HepG2 (cell line): Measurements from ENCODE around the gene AMER1. TPM values are rescaled to one million over a fixed set of nuclear protein-coding genes. Genes with fewer than 3 reads are reported as not detected.

Source experiments
- NFE2L2 ChIP-seq: fragments of 150-350 bp; IDR thresholded peaks from 2 replicates; pipeline ENCODE4 v1.6.1; 2014; ENCODE audit warnings: low read length
- POLR2A ChIP-seq, 2 experiments: IDR thresholded peaks; 2 replicates each; pipeline ENCODE4 v1.6.1; 2011; ENCODE audit warnings: low read depth in 2 of 2, low read length in 2 of 2, mild to moderate bottlenecking in 1 of 2, moderate library complexity in 1 of 2; ENCODE audit not compliant: insufficient read depth in 1 of 2
- POLR2AphosphoS5 ChIP-seq: IDR thresholded peaks from 2 replicates; pipeline ENCODE4 v1.6.1; 2012; ENCODE audit warnings: low read depth, low read length
- SP2 ChIP-seq: sonication (generic); formaldehyde crosslinking; IDR thresholded peaks from 2 replicates; pipeline ENCODE4 v1.5.1; 2020; ENCODE audit warnings: mild to moderate bottlenecking, missing genetic modification reagents
- SP4 ChIP-seq: sonication (generic); formaldehyde crosslinking; IDR thresholded peaks from 2 replicates; pipeline ENCODE4 v1.8.1; 2023; ENCODE audit warnings: mild to moderate bottlenecking, missing genetic modification reagents
- SP5 ChIP-seq: IDR thresholded peaks from 2 replicates; pipeline ENCODE4 v1.6.1; 2016; ENCODE audit warnings: low read depth, borderline replicate concordance
- YY1 ChIP-seq: IDR thresholded peaks from 2 replicates; pipeline ENCODE4 v1.6.1; 2011; ENCODE audit warnings: low read length, low read depth, moderate library complexity, mild to moderate bottlenecking; ENCODE audit not compliant: insufficient read depth, insufficient replicate concordance
- ZNF260 ChIP-seq: sonication (generic); formaldehyde crosslinking; IDR thresholded peaks from 2 replicates; pipeline ENCODE4 v1.4.0; 2020; ENCODE audit warnings: missing genetic modification reagents, low read depth, mild to moderate bottlenecking, borderline replicate concordance
- ZNF3 ChIP-seq: IDR thresholded peaks from 2 replicates; pipeline ENCODE4 v1.7.0; 2017; ENCODE audit warnings: inconsistent platforms
- ZNF501 ChIP-seq: sonication (generic); formaldehyde crosslinking; IDR thresholded peaks from 2 replicates; pipeline ENCODE4 v1.5.1; 2020; ENCODE audit warnings: mild to moderate bottlenecking, moderate library complexity, missing genetic modification reagents
- ZNF562 ChIP-seq: sonication (generic); formaldehyde crosslinking; IDR thresholded peaks from 2 replicates; pipeline ENCODE4 v1.8.0; 2022; ENCODE audit warnings: missing genetic modification reagents, borderline replicate concordance
- ZNF777 ChIP-seq: sonication (generic); formaldehyde crosslinking; IDR thresholded peaks from 2 replicates; pipeline ENCODE4 v1.4.0; 2020; ENCODE audit warnings: missing genetic modification reagents
- polyA plus RNA-seq, 8 experiments: library from polyadenylated mRNA; depleted of rRNA in 3 of 8; stranded (reverse) in 7 of 8; unstranded in 1 of 8; fragments of >200 nt; fragmentation: Illumina TruSeq in 4 of 8; extraction: Trizol in 4 of 8; gene quantifications; 2 replicates each; pipeline versions ENCODE4 v1.2.1 to v1.2.3, GENCODE V29; 2011 to 2016; ENCODE audit warnings: low read depth in 4 of 8, missing spikeins in 1 of 8, mixed read lengths in 1 of 8; ENCODE audit not compliant: insufficient read depth in 1 of 8
- total RNA-seq, 5 experiments: library from RNA; depleted of rRNA; stranded (reverse); fragments of >200 nt; fragmentation: Illumina TruSeq; extraction: Trizol; gene quantifications; 2 replicates each; pipeline ENCODE4 v1.2.3, GENCODE V29; 2016; ENCODE audit warnings: low read depth in 1 of 5
- TF ChIP-seq, protein P1 (sequence below): sonication (generic); formaldehyde crosslinking; IDR thresholded peaks from 2 replicates; pipeline ENCODE4 v1.5.1; 2020; ENCODE audit warnings: mild to moderate bottlenecking, moderate library complexity, missing genetic modification reagents
- TF ChIP-seq, protein P2 (sequence below): IDR thresholded peaks from 2 replicates; pipeline ENCODE4 v1.6.1; 2016; ENCODE audit warnings: control low read depth
- TF ChIP-seq, protein P3 (sequence below): sonication (generic); formaldehyde crosslinking; IDR thresholded peaks from 2 replicates; pipeline ENCODE4 v1.4.0; 2020; ENCODE audit warnings: mild to moderate bottlenecking, missing genetic modification reagents
- TF ChIP-seq, protein P4 (sequence below): sonication (generic); formaldehyde crosslinking; IDR thresholded peaks from 2 replicates; pipeline ENCODE4 v1.5.0; 2020; ENCODE audit warnings: mild to moderate bottlenecking, missing genetic modification reagents, moderate library complexity
- TF ChIP-seq, protein P5 (sequence below): IDR thresholded peaks from 2 replicates; pipeline ENCODE4 v1.6.1; 2016; ENCODE audit warnings: mild to moderate bottlenecking, missing biosample characterization, missing genetic modification reagents
- TF ChIP-seq, protein P6 (sequence below): sonication (generic); formaldehyde crosslinking; IDR thresholded peaks from 2 replicates; pipeline ENCODE4 v1.4.0; 2020; ENCODE audit warnings: missing genetic modification reagents, low read depth, mild to moderate bottlenecking, borderline replicate concordance
- TF ChIP-seq, protein P7 (sequence below): sonication (generic); formaldehyde crosslinking; IDR thresholded peaks from 2 replicates; pipeline ENCODE4 v1.5.0; 2020; ENCODE audit warnings: mild to moderate bottlenecking, missing genetic modification reagents, borderline replicate concordance

AMER1 gene
- total and polyA plus RNA-seq, 2 of the 13 experiments (the other 11 are each of a cell fraction or from before 2014, with no cell fraction given), result 2.8 to 10.8 TPM

DNA sequence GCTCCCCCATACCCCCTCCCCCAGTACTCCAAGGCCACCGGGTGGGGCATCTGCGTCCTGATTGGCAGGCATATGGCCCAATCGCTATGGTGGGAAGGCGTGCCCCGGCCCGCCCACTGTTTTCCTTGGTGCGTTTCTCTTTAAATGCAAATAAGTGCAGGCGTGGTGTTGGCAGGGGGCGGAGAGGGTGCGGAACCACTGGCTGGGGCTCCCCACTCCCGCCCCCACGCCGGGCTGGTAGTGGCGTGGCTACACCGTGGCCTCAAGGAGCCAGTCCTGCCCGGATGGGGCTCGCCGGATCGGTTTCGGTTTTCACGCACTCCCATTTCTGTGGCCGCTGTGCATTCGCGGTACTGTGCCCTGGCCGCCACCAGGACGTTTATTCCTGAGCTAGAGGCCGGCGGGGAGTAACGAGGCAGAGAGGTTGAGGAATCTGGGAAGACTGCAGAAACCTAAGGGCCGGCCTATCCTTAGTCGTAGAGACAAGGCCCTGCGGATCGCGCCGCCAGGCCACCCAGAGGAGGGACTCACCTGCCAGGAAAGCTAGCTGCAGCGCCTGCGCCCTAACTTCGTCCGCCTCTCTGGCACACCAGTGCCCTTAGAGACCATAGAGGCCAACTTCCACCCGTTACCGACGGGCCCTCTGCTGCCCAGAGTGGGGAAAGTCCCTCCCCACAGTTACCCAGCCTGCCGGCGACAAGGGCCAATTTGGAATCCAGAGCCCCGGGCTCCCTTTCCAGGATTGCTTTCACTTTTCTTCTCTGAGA lies 410 bp upstream of the AMER1 start (continued):
- TF ChIP-seq, protein P1, sequence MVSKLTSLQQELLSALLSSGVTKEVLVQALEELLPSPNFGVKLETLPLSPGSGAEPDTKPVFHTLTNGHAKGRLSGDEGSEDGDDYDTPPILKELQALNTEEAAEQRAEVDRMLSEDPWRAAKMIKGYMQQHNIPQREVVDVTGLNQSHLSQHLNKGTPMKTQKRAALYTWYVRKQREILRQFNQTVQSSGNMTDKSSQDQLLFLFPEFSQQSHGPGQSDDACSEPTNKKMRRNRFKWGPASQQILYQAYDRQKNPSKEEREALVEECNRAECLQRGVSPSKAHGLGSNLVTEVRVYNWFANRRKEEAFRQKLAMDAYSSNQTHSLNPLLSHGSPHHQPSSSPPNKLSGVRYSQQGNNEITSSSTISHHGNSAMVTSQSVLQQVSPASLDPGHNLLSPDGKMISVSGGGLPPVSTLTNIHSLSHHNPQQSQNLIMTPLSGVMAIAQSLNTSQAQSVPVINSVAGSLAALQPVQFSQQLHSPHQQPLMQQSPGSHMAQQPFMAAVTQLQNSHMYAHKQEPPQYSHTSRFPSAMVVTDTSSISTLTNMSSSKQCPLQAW (CRISPR knock-in tag), result peak; percentile 62; the same call in 1 of the 2 replicates
- TF ChIP-seq ZNF3 (CRISPR knock-in tag), result no peak
- no peak for TF ChIP-seq YY1
- TF ChIP-seq, protein P2, sequence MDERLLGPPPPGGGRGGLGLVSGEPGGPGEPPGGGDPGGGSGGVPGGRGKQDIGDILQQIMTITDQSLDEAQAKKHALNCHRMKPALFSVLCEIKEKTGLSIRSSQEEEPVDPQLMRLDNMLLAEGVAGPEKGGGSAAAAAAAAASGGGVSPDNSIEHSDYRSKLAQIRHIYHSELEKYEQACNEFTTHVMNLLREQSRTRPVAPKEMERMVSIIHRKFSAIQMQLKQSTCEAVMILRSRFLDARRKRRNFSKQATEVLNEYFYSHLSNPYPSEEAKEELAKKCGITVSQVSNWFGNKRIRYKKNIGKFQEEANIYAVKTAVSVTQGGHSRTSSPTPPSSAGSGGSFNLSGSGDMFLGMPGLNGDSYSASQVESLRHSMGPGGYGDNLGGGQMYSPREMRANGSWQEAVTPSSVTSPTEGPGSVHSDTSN (CRISPR knock-in tag), result peak; percentile 95
- TF ChIP-seq POLR2A (IDR thresholded peaks at IDR 0.05; ENCODE audit: insufficient read depth in 1 of 2, low read depth in 2 of 2, low read length in 2 of 2), result peak; percentile 45 to 74; a peak in 3 of 4 replicates
- TF ChIP-seq, protein P3, sequence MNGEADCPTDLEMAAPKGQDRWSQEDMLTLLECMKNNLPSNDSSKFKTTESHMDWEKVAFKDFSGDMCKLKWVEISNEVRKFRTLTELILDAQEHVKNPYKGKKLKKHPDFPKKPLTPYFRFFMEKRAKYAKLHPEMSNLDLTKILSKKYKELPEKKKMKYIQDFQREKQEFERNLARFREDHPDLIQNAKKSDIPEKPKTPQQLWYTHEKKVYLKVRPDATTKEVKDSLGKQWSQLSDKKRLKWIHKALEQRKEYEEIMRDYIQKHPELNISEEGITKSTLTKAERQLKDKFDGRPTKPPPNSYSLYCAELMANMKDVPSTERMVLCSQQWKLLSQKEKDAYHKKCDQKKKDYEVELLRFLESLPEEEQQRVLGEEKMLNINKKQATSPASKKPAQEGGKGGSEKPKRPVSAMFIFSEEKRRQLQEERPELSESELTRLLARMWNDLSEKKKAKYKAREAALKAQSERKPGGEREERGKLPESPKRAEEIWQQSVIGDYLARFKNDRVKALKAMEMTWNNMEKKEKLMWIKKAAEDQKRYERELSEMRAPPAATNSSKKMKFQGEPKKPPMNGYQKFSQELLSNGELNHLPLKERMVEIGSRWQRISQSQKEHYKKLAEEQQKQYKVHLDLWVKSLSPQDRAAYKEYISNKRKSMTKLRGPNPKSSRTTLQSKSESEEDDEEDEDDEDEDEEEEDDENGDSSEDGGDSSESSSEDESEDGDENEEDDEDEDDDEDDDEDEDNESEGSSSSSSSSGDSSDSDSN (CRISPR knock-in tag), result peak; percentile 68
- TF ChIP-seq, protein P4, sequence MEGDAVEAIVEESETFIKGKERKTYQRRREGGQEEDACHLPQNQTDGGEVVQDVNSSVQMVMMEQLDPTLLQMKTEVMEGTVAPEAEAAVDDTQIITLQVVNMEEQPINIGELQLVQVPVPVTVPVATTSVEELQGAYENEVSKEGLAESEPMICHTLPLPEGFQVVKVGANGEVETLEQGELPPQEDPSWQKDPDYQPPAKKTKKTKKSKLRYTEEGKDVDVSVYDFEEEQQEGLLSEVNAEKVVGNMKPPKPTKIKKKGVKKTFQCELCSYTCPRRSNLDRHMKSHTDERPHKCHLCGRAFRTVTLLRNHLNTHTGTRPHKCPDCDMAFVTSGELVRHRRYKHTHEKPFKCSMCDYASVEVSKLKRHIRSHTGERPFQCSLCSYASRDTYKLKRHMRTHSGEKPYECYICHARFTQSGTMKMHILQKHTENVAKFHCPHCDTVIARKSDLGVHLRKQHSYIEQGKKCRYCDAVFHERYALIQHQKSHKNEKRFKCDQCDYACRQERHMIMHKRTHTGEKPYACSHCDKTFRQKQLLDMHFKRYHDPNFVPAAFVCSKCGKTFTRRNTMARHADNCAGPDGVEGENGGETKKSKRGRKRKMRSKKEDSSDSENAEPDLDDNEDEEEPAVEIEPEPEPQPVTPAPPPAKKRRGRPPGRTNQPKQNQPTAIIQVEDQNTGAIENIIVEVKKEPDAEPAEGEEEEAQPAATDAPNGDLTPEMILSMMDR, result peak; percentile 55
- 0 out of 2 replicates have a peak, but pooled peaks have one; percentile 33 for TF ChIP-seq ZNF501 (CRISPR knock-in tag)
- peak; percentile 96 for TF ChIP-seq SP2
- TF ChIP-seq, protein P5, sequence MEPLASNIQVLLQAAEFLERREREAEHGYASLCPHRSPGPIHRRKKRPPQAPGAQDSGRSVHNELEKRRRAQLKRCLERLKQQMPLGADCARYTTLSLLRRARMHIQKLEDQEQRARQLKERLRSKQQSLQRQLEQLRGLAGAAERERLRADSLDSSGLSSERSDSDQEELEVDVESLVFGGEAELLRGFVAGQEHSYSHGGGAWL (CRISPR knock-in tag), result no peak
- peak; percentile 39; the same call in 1 of the 2 replicates for TF ChIP-seq SP5 (CRISPR knock-in tag)
- TF ChIP-seq POLR2AphosphoS5, result peak; percentile 50
- no peak for TF ChIP-seq NFE2L2
- TF ChIP-seq ZNF777 (CRISPR knock-in tag), result no peak
- TF ChIP-seq, protein P6, sequence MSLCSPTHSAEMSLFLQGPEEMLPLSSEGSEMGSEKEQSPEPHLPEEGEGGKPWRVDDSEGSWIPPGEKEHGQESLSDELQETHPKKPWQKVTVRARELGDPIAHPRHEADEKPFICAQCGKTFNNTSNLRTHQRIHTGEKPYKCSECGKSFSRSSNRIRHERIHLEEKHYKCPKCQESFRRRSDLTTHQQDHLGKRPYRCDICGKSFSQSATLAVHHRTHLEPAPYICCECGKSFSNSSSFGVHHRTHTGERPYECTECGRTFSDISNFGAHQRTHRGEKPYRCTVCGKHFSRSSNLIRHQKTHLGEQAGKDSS (CRISPR knock-in tag), result no peak
- no peak for TF ChIP-seq ZNF562 (CRISPR knock-in tag)
- TF ChIP-seq SP4 (CRISPR knock-in tag), result peak; percentile 81
- TF ChIP-seq, protein P7, sequence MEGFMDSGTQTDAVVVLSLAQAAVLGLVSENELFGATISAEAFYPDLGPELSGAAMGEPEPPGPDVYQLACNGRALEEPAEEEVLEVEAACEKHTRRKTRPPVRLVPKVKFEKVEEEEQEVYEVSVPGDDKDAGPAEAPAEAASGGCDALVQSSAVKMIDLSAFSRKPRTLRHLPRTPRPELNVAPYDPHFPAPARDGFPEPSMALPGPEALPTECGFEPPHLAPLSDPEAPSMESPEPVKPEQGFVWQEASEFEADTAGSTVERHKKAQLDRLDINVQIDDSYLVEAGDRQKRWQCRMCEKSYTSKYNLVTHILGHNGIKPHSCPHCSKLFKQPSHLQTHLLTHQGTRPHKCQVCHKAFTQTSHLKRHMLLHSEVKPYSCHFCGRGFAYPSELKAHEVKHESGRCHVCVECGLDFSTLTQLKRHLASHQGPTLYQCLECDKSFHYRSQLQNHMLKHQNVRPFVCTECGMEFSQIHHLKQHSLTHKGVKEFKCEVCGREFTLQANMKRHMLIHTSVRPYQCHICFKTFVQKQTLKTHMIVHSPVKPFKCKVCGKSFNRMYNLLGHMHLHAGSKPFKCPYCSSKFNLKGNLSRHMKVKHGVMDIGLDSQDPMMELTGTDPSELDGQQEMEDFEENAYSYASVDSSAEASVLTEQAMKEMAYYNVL (CRISPR knock-in tag), result no peak
- no peak for TF ChIP-seq ZNF260
